Small intestine (tissue), 7 donors: Measurements from ENCODE around the gene SCAMP5. TPM values are rescaled to one million over a fixed set of nuclear protein-coding genes. Genes with fewer than 3 reads are reported as not detected.

ENCODE experiments used
- DNase-seq, 2 donors: peaks; one replicate each; pipeline versions ENCODE4 v3.0.0 to v3.0.0-alpha.2; 2013
- FAIRE-seq: peaks from 2 replicates; lab custom pipeline; 2012; peaks lifted over from hg19 to GRCh38; lab: Jason Lieb, UNC
- H3K27ac ChIP-seq, 3 donors: one replicate each; pipeline ENCODE4 v1.5.1; 2013; ENCODE audit warnings: low read length in 2 of 3, mild to moderate bottlenecking in 2 of 3, control low read depth in 1 of 3, inconsistent platforms in 1 of 3, low read depth in 1 of 3, moderate library complexity in 1 of 3
- H3K27me3 ChIP-seq, 3 donors: one replicate each; pipeline ENCODE4 v1.6.1; 2013; ENCODE audit warnings: low read length in 3 of 3, inconsistent platforms in 1 of 3; ENCODE audit not compliant: control insufficient read depth in 3 of 3, insufficient read depth in 3 of 3
- H3K36me3 ChIP-seq, 3 donors: one replicate each; pipeline ENCODE4 v1.6.1; 2013; ENCODE audit warnings: low read length in 3 of 3, inconsistent platforms in 1 of 3, low read depth in 1 of 3, mild to moderate bottlenecking in 1 of 3, moderate library complexity in 1 of 3; ENCODE audit not compliant: control insufficient read depth in 3 of 3, insufficient read depth in 2 of 3
- H3K4me1 ChIP-seq, 3 donors: one replicate each; pipeline ENCODE4 v1.6.1; 2013; ENCODE audit warnings: low read length in 2 of 3, inconsistent platforms in 1 of 3, low read depth in 1 of 3, mild to moderate bottlenecking in 1 of 3, moderate library complexity in 1 of 3; ENCODE audit not compliant: control insufficient read depth in 3 of 3, insufficient read depth in 2 of 3
- H3K4me3 ChIP-seq, 3 donors: one replicate each; pipeline ENCODE4 v1.5.1; 2013; ENCODE audit warnings: low read length in 3 of 3, control low read depth in 1 of 3, inconsistent platforms in 1 of 3, low read depth in 1 of 3, mild to moderate bottlenecking in 1 of 3, moderate library complexity in 1 of 3
- H3K9me3 ChIP-seq, 2 donors: one replicate each; pipeline ENCODE4 v1.6.1; 2013; ENCODE audit warnings: low read depth in 1 of 2, low read length in 1 of 2; ENCODE audit not compliant: control insufficient read depth in 2 of 2, insufficient read depth in 1 of 2
- WGBS, 3 donors: extraction: QIAGEN DNeasy Blood & Tissue Kit; methylation state at CpG; one replicate each; pipeline ENCODE4 v1.1.7; 2013; 5-methylcytosine and 5-hydroxymethylcytosine counted together
- polyA plus RNA-seq, 4 donors: library from polyadenylated mRNA; stranded (reverse) in 3 of 4; unstranded in 1 of 4; fragments of 200-250 nt in 3 of 4; fragments of 120-200 nt in 1 of 4; gene quantifications; one replicate each; pipeline versions ENCODE4 v1.2.1 to v1.2.3, GENCODE V29; 2013
- donor health status: healthy with polysubstance abuse.
- donor health status: control.
- donor health status: control.
- donor health status: Bipolar disorder and iron deficiency.
- donor health status: healthy.

The SCAMP5 gene
- polyA plus RNA-seq, 4 donors: 22.8 to 78.1 (median 56.8) TPM

DNA sequence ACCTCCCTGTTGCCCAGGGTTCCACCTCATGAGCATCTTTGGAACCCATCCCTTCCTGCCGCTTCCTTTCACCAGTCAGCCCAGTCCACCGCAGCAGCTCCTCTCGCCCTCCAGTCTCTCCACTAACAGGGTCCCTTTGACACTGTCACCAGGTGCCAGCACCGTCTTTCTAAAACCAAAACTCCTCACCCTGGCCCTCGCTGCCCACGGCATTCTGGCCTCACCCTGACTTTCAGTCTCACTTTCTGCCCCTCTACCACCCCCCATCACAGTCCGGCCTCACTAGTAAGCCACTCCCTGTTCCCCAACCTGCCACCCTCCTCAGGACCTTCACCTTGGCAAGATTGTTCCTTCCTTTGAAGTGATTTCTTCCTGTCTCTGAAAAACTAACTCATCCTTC lies 32.2 kb downstream of the SCAMP5 start:
- H3K27ac ChIP-seq: no peak overlapping the region
- FAIRE-seq (no peak), DNase-seq (no peak)
- 78 to 90% (median 80%) methylated on average over 7 of the region's 7 CpGs for WGBS, 3 donors
- H3K4me1 ChIP-seq: peaks cover 0 to 26% (median 3%) of the 10 kb centered on the region in 3 donors
- no peaks in the 10 kb centered on the region for H3K9me3 ChIP-seq
- H3K4me3 ChIP-seq: no peak overlapping the region
- H3K36me3 ChIP-seq: peaks cover 0 to 44% (median 0%) of the 10 kb centered on the region in 3 donors
- H3K27me3 ChIP-seq: no peaks in the 10 kb centered on the region

DNA sequence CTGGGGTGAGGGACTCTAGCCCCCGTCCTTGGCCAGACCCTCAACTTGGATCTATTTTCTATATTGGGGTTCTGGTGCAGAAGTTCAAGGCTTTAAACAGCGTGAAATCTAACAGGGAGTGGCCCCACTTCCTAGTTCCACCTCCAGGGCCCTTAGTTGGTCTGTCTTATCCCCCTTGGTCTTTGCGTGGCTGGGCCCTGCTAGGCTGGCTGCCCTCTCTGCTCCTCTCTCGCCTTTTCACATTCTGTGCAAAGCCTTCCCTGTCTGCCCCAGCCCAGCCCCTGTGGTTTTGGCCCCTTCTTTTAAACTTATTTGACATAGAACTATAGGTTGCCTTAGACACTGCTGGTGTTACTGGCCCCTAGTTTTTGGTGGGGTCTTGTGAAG lies 33.6 kb downstream of the SCAMP5 start:
- H3K4me3 ChIP-seq: no peak overlapping the region
- FAIRE-seq (no peak), DNase-seq (no peak)
- H3K4me1 ChIP-seq: peaks cover 0 to 28% (median 3%) of the 10 kb centered on the region in 3 donors
- no peaks in the 10 kb centered on the region for H3K27me3 ChIP-seq
- H3K9me3 ChIP-seq: no peaks in the 10 kb centered on the region
- H3K36me3 ChIP-seq: peaks cover 0 to 48% (median 0%) of the 10 kb centered on the region in 3 donors
- H3K27ac ChIP-seq: no peak overlapping the region
- WGBS, 3 donors: 68 to 71% (median 69%) methylated on average over 4 of the region's 4 CpGs

DNA sequence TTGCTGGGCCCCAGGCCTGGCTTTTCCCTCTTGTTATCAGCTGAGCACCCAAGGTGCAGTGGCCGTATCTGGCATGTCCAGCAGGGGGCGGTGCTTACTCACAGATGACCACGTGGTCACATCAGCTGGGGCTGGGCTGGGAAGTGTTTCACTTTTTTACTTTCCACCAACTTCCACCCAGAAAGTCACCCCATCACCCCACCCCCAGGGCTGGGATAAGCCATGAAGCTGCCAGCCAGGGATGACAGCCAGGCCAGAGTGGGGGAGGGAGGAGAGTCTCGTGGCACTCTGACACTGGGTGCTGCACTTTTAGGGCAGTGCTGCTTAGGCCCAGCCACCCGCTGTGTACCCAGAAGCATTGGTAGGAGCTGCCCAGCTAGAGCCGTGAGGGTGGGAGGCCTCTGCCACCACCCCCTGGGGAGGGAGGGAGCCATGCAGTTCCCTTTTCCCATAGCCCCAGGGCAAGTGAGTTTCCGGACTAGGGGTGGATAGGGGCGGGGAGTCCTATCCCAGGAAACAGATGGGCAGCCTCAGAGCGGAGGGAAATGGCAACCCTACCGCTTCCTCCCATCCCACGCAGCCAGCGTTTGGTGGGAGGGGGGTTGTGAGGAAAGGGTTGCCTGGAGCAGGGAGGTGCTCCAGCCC lies 34.1 kb downstream of the SCAMP5 start:
- Histone ChIP-seq H3K36me3 (peaks cover 0 to 49% (median 0%) of the 10 kb centered on the region in 3 donors), H3K27ac (peak overlapping the region in 2 of 3 donors; percentile 17 to 52), H3K4me1 (peaks cover 0 to 30% (median 3%) of the 10 kb centered on the region in 3 donors), H3K27me3 (no peaks in the 10 kb centered on the region), H3K9me3 (no peaks in the 10 kb centered on the region), H3K4me3 (no peak overlapping the region)
- WGBS, 3 donors: 30 to 52% (median 47%) methylated on average over 10 to 12 of the region's 12 CpGs
- DNase-seq (peak; percentile 82 to 90), FAIRE-seq (no peak)

DNA sequence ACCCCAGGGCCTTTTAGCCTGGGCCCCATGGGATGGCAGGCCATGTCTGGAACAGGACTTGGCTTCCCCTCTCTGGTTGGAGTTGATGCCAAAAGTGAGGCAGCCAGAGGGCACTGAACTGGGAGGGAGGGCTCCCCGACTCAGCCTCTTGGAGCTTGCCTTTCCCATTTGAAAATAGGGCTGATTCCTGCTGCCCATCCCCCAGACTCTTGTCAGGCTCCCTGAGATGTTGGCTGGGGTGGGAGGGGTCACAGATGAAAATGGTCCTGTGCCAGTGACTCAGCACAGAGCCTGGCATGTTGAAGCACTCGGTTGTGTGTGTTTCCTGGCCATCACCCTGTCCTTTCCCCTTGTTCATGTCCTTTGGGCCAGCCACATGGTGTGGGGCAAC lies 34.7 kb downstream of the SCAMP5 start:
- no peak for FAIRE-seq
- H3K4me3 ChIP-seq: no peak overlapping the region
- peaks cover 0 to 31% (median 3%) of the 10 kb centered on the region in 3 donors for H3K4me1 ChIP-seq
- peaks cover 0 to 50% (median 0%) of the 10 kb centered on the region in 3 donors for H3K36me3 ChIP-seq
- no peak for DNase-seq
- peak overlapping the region in 1 of 3 donors; percentile 52 for H3K27ac ChIP-seq
- no peaks in the 10 kb centered on the region for H3K27me3 ChIP-seq
- H3K9me3 ChIP-seq: no peaks in the 10 kb centered on the region
- 46 to 80% (median 57%) methylated on average over 2 of the region's 2 CpGs for WGBS, 3 donors

DNA sequence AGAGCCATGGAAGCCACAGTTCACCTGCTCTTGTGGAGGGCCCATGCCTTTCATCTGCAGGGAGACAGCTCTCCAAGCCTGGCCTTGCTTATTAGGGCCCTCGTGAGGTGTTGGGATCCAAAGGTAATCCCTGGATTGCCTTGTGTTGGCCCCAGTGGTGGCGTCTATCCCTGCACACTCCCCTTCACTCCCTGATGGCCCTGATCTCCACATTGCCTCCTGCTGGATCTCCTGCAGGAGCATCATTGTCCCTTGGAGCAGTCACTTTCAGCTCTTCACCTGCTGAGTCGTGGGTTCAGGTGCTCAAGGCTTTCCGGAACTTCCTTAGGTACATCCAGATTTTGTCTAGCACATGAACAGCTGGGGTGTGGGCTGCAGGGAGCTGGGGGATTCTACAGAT lies 35.1 kb downstream of the SCAMP5 start:
- 86 to 90% (median 87%) methylated on average over 4 of the region's 4 CpGs for WGBS, 3 donors
- Histone ChIP-seq H3K27ac (peak overlapping the region in 1 of 3 donors; percentile 52), H3K4me3 (no peak overlapping the region), H3K9me3 (no peaks in the 10 kb centered on the region), H3K4me1 (peaks cover 0 to 32% (median 3%) of the 10 kb centered on the region in 3 donors), H3K27me3 (no peaks in the 10 kb centered on the region), H3K36me3 (peaks cover 0 to 52% (median 0%) of the 10 kb centered on the region in 3 donors)
- FAIRE-seq: no peak
- peak in 1 of 2 donors; percentile 24 for DNase-seq

DNA sequence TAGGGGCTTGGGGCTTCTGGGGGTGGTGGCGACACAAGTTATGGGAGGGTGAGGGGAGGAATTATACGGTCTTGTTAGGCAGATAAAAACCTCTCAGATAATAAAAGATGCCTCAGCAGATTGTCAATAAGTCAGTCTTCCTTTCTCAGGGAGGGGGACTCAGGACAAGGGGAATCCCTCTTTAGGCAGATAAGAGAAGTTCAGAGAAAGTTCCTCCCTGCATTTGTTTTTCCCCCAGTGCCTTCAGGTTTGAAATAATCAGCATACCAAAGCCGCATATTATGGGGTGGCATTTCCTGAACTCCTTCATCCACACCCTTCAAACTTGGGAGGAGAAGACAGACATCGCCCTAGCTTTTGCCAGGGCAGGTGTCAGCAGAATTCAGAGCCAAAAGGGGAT lies 36.5 kb downstream of the SCAMP5 start:
- no peaks in the 10 kb centered on the region for H3K9me3 ChIP-seq
- 41 to 52% (median 50%) methylated on average over 4 of the region's 4 CpGs for WGBS, 3 donors
- DNase-seq (no peak), FAIRE-seq (no peak)
- peaks cover 0 to 47% (median 0%) of the 10 kb centered on the region in 3 donors for H3K36me3 ChIP-seq
- no peak overlapping the region for H3K27ac ChIP-seq
- no peaks in the 10 kb centered on the region for H3K27me3 ChIP-seq
- peaks cover 0 to 44% (median 3%) of the 10 kb centered on the region in 3 donors for H3K4me1 ChIP-seq
- H3K4me3 ChIP-seq: no peak overlapping the region

DNA sequence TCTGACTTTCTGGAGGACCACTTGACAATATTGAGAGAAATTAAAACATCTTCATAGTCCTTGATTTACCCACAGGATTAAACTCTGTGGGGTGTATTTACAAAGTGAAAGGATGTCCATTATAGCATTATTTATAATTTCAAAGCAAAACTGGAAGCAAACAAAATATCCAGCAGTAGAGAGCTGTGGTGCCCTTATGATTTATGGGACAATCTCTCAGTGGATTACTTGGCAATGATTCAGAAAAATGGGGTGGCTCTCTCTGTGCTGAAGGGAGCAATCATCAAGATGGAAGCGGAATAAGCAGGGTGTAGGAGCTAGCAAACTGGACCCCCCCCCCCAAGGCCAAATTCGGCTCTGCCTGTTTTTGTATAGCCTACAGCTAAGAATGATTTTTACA lies 37.0 kb downstream of the SCAMP5 start:
- no peaks in the 10 kb centered on the region for H3K9me3 ChIP-seq
- DNase-seq: no peak
- no peak overlapping the region for H3K4me3 ChIP-seq
- no peak overlapping the region for H3K27ac ChIP-seq
- WGBS, 3 donors: 86 to 90% (median 89%) methylated on average over 2 of the region's 2 CpGs
- peaks cover 0 to 45% (median 0%) of the 10 kb centered on the region in 3 donors for H3K36me3 ChIP-seq
- no peaks in the 10 kb centered on the region for H3K27me3 ChIP-seq
- H3K4me1 ChIP-seq: peaks cover 0 to 46% (median 3%) of the 10 kb centered on the region in 3 donors
- FAIRE-seq: no peak

DNA sequence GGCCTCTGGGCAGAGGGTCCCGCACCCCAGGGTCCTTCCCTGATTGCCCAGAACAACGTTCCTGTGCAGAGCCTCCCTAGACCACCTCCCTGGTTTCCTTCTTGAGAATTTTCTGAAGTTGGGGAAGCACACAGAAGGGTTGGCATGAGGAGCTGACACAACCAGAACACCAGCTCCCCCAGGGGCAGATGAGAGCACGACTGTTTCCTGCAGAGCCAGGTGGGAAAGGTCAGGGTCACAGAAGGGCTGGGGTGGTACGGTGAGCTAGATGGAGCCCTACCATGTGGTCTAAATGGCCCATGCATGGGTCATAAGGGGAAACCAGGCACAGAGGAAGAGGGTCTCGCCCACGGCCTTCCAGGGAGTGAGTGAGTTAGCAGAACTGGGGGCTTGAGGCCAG lies 38.4 kb downstream of the SCAMP5 start:
- FAIRE-seq (no peak), DNase-seq (no peak)
- H3K4me1 ChIP-seq: peaks cover 0 to 46% (median 3%) of the 10 kb centered on the region in 3 donors
- H3K27ac ChIP-seq: no peak overlapping the region
- H3K9me3 ChIP-seq: no peaks in the 10 kb centered on the region
- no peaks in the 10 kb centered on the region for H3K27me3 ChIP-seq
- 79 to 85% (median 80%) methylated on average over 6 of the region's 6 CpGs for WGBS, 3 donors
- no peak overlapping the region for H3K4me3 ChIP-seq
- H3K36me3 ChIP-seq: peaks cover 0 to 34% (median 0%) of the 10 kb centered on the region in 3 donors
